ENCODE results near the gene ETV3L. TPM values are rescaled to one million over a fixed set of nuclear protein-coding genes. Genes with fewer than 3 reads are reported as not detected.

ETV3L gene
- total RNA-seq, 1 experiment from 2014 or later: not detected

DNA sequence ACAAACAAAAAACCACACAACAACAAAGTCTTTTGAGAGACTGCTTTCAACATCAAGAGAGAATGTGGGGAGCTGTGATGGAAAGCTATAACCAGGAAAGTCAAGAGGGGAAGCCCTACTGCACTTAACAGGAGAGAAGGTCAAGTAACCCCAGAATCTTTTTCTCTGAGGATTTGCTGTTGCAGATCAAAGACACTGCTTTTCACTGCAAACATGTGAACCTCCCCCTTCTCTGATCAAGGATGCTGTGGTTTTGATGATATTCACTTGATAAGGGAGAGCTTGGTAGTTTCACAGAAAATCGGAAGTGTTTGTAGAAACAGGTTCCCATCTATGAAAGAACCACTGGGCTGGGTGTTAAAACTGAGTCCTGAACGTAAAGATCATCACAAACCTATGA lies 33.8 kb upstream of the ETV3L start:
- H3K9ac ChIP-seq (ENCODE audit: low read length): no peak overlapping the region
- no peaks in the 10 kb centered on the region for H3K9me2 ChIP-seq (ENCODE audit: insufficient read depth)
- H4K20me1 ChIP-seq (ENCODE audit: insufficient read depth): peaks cover 7% of the 10 kb centered on the region; the same call in 1 of the 2 replicates
- H3K27me3 ChIP-seq (ENCODE audit: insufficient read depth, low read length): no peaks in the 10 kb centered on the region
- peaks cover 10 to 16% of the 10 kb centered on the region in 2 experiments for H3K4me1 ChIP-seq (ENCODE audit: control insufficient read depth in 1 of 2, insufficient read depth in 2 of 2, low read length in 2 of 2)
- peaks cover 46 to 47% of the 10 kb centered on the region in 2 experiments for H3K36me3 ChIP-seq (ENCODE audit: control insufficient read depth in 1 of 2, insufficient read depth in 2 of 2, low read length in 2 of 2)
- CTCF ChIA-PET: interaction anchor here (1.1 kb wide), 1 partner anchor 43 kb away, joined by 3 read pairs; no protein-coding TSS in a partner anchor
- no peak overlapping the region for H3K4me2 ChIP-seq (ENCODE audit: low read length)
- no peak for DNase-seq (ENCODE audit: low read depth, low spot score)
- no peak overlapping the region for H3K4me3 ChIP-seq (replicated peaks in 1 of 2; ENCODE audit: low read depth in 1 of 2, low read length in 2 of 2)
- RAD21 ChIA-PET (ENCODE audit: low non-redundant PET in 1 of 2, low total read pairs in 2 of 2, uncharacterized antibody in 2 of 2, unreplicated experiment in 2 of 2): no interaction called here
- POLR2A ChIA-PET: no interaction called here
- H2AFZ ChIP-seq (ENCODE audit: low read depth, low read length, poor library complexity, severe bottlenecking): no peak overlapping the region
- no peak overlapping the region for H3K27ac ChIP-seq (ENCODE audit: low read depth, low read length)
- TF ChIP-seq CEBPB (IDR thresholded peaks at IDR 0.05; ENCODE audit: low read depth) (no peak), EGR1 (IDR thresholded peaks at IDR 0.05; ENCODE audit: low read depth) (no peak), TCF7L2 (IDR thresholded peaks at IDR 0.05; ENCODE audit: borderline replicate concordance, extremely low read depth, insufficient read depth, insufficient read length) (no peak), SRF (IDR thresholded peaks at IDR 0.05; ENCODE audit: low read depth) (no peak), FOSL1 (IDR thresholded peaks at IDR 0.05; ENCODE audit: low read depth) (no peak), POLR2AphosphoS5 (IDR thresholded peaks at IDR 0.05; ENCODE audit: low read depth, low read length) (no peak), SP1 (IDR thresholded peaks at IDR 0.05; ENCODE audit: low read depth) (no peak), CBX3 (IDR thresholded peaks at IDR 0.05; ENCODE audit: low read depth) (no peak), JUND (IDR thresholded peaks at IDR 0.05) (no peak)
- TF ChIP-seq, protein P1, sequence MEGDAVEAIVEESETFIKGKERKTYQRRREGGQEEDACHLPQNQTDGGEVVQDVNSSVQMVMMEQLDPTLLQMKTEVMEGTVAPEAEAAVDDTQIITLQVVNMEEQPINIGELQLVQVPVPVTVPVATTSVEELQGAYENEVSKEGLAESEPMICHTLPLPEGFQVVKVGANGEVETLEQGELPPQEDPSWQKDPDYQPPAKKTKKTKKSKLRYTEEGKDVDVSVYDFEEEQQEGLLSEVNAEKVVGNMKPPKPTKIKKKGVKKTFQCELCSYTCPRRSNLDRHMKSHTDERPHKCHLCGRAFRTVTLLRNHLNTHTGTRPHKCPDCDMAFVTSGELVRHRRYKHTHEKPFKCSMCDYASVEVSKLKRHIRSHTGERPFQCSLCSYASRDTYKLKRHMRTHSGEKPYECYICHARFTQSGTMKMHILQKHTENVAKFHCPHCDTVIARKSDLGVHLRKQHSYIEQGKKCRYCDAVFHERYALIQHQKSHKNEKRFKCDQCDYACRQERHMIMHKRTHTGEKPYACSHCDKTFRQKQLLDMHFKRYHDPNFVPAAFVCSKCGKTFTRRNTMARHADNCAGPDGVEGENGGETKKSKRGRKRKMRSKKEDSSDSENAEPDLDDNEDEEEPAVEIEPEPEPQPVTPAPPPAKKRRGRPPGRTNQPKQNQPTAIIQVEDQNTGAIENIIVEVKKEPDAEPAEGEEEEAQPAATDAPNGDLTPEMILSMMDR (IDR thresholded peaks at IDR 0.05 in 2 of 3, conservative IDR thresholded peaks at IDR 0.05 in 1 of 3; ENCODE audit: borderline replicate concordance in 1 of 3, insufficient read depth in 1 of 3, low read depth in 2 of 3, low read length in 2 of 3): no peak
- TF ChIP-seq, protein P2, sequence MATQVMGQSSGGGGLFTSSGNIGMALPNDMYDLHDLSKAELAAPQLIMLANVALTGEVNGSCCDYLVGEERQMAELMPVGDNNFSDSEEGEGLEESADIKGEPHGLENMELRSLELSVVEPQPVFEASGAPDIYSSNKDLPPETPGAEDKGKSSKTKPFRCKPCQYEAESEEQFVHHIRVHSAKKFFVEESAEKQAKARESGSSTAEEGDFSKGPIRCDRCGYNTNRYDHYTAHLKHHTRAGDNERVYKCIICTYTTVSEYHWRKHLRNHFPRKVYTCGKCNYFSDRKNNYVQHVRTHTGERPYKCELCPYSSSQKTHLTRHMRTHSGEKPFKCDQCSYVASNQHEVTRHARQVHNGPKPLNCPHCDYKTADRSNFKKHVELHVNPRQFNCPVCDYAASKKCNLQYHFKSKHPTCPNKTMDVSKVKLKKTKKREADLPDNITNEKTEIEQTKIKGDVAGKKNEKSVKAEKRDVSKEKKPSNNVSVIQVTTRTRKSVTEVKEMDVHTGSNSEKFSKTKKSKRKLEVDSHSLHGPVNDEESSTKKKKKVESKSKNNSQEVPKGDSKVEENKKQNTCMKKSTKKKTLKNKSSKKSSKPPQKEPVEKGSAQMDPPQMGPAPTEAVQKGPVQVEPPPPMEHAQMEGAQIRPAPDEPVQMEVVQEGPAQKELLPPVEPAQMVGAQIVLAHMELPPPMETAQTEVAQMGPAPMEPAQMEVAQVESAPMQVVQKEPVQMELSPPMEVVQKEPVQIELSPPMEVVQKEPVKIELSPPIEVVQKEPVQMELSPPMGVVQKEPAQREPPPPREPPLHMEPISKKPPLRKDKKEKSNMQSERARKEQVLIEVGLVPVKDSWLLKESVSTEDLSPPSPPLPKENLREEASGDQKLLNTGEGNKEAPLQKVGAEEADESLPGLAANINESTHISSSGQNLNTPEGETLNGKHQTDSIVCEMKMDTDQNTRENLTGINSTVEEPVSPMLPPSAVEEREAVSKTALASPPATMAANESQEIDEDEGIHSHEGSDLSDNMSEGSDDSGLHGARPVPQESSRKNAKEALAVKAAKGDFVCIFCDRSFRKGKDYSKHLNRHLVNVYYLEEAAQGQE (IDR thresholded peaks at IDR 0.05; ENCODE audit: low read depth): no peak
- TF ChIP-seq, protein P3, sequence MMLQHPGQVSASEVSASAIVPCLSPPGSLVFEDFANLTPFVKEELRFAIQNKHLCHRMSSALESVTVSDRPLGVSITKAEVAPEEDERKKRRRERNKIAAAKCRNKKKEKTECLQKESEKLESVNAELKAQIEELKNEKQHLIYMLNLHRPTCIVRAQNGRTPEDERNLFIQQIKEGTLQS (IDR thresholded peaks at IDR 0.05): no peak
- TF ChIP-seq, protein P4, sequence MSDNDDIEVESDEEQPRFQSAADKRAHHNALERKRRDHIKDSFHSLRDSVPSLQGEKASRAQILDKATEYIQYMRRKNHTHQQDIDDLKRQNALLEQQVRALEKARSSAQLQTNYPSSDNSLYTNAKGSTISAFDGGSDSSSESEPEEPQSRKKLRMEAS (IDR thresholded peaks at IDR 0.05): no peak
- TF ChIP-seq, protein P5, sequence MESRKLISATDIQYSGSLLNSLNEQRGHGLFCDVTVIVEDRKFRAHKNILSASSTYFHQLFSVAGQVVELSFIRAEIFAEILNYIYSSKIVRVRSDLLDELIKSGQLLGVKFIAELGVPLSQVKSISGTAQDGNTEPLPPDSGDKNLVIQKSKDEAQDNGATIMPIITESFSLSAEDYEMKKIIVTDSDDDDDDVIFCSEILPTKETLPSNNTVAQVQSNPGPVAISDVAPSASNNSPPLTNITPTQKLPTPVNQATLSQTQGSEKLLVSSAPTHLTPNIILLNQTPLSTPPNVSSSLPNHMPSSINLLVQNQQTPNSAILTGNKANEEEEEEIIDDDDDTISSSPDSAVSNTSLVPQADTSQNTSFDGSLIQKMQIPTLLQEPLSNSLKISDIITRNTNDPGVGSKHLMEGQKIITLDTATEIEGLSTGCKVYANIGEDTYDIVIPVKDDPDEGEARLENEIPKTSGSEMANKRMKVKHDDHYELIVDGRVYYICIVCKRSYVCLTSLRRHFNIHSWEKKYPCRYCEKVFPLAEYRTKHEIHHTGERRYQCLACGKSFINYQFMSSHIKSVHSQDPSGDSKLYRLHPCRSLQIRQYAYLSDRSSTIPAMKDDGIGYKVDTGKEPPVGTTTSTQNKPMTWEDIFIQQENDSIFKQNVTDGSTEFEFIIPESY (IDR thresholded peaks at IDR 0.05; ENCODE audit: extremely low read depth, insufficient replicate concordance, low read length): no peak
- intact Hi-C loops (cut with micrococcal nuclease): no loop called here
- no peak for ATAC-seq
- peaks cover 46% of the 10 kb centered on the region for H3K79me2 ChIP-seq (ENCODE audit: insufficient read depth, low read length)
- BruUV-seq (replicated peaks): no TSS peak
- no peaks in the 10 kb centered on the region for H3K9me3 ChIP-seq (ENCODE audit: control insufficient read depth in 1 of 2, insufficient read depth in 1 of 2, low read depth in 1 of 2, low read length in 2 of 2)

All from HCT116 (cell line).